ENCODE results near the gene IRAK4. TPM values are rescaled to one million over a fixed set of nuclear protein-coding genes. Genes with fewer than 3 reads are reported as not detected.

IRAK4 gene
- total RNA-seq, 1 donor from 2014 or later, result 6.9 TPM

Other genes starting within 250 kb of the IRAK4 start
- gene ADAMTS20, start 206.7 kb upstream of the IRAK4 start, total RNA-seq, result 0.47 TPM
- gene PUS7L, start 161 bp upstream of the IRAK4 start, total RNA-seq, result 41.0 TPM
- 174 TPM for gene TWF1, start 47.4 kb downstream of the IRAK4 start, total RNA-seq
- 15.0 TPM for gene TMEM117, start 77.1 kb downstream of the IRAK4 start, total RNA-seq